Panc1 (cell line): ENCODE results near the gene RHBDD1.

Experiments used
- POLR2AphosphoS5 ChIP-seq: IDR thresholded peaks from 2 replicates; pipeline ENCODE4 v1.6.1; 2012; ENCODE audit warnings: mild to moderate bottlenecking, low read depth, low read length, moderate library complexity
- SIN3A ChIP-seq: IDR thresholded peaks from 2 replicates; pipeline ENCODE4 v1.6.1; 2012; ENCODE audit warnings: low read depth, mild to moderate bottlenecking, low read length, moderate library complexity, borderline replicate concordance; ENCODE audit not compliant: insufficient read depth
- TF ChIP-seq, protein P1 (sequence below): fragments of 450-650 bp; IDR thresholded peaks from 2 replicates; pipeline ENCODE4 v1.5.1; 2017; ENCODE audit warnings: mild to moderate bottlenecking
- TF ChIP-seq, protein P2 (sequence below), 2 experiments: IDR thresholded peaks; 2 replicates each; pipeline ENCODE4 v1.6.1; 2011 to 2012; ENCODE audit warnings: low read depth in 2 of 2, control low read depth in 1 of 2, low read length in 1 of 2, mild to moderate bottlenecking in 1 of 2, moderate library complexity in 1 of 2; ENCODE audit not compliant: insufficient read depth in 1 of 2

DNA sequence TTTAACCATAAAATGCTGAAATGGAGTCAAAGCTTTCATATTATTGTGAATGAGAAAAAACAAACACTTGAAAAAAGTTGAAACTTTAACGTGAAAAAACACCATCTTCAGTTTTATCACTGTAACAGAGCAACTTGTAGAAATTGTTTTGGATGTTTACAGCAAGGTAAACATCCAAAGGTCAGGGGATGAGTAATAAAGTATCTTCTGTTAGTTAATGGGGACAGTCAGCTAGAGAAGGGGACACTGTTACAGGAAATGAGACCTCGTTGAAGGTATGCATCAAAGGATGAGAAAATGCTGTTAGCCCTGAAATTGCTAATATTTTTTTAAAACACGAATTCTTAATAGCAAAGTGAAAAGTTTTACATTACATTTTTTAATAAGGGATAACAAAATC is 2.9 kb downstream of the RHBDD1 start:
- TF ChIP-seq POLR2AphosphoS5 = no peak
- TF ChIP-seq, protein P1, sequence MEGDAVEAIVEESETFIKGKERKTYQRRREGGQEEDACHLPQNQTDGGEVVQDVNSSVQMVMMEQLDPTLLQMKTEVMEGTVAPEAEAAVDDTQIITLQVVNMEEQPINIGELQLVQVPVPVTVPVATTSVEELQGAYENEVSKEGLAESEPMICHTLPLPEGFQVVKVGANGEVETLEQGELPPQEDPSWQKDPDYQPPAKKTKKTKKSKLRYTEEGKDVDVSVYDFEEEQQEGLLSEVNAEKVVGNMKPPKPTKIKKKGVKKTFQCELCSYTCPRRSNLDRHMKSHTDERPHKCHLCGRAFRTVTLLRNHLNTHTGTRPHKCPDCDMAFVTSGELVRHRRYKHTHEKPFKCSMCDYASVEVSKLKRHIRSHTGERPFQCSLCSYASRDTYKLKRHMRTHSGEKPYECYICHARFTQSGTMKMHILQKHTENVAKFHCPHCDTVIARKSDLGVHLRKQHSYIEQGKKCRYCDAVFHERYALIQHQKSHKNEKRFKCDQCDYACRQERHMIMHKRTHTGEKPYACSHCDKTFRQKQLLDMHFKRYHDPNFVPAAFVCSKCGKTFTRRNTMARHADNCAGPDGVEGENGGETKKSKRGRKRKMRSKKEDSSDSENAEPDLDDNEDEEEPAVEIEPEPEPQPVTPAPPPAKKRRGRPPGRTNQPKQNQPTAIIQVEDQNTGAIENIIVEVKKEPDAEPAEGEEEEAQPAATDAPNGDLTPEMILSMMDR = no peak
- TF ChIP-seq, protein P2, sequence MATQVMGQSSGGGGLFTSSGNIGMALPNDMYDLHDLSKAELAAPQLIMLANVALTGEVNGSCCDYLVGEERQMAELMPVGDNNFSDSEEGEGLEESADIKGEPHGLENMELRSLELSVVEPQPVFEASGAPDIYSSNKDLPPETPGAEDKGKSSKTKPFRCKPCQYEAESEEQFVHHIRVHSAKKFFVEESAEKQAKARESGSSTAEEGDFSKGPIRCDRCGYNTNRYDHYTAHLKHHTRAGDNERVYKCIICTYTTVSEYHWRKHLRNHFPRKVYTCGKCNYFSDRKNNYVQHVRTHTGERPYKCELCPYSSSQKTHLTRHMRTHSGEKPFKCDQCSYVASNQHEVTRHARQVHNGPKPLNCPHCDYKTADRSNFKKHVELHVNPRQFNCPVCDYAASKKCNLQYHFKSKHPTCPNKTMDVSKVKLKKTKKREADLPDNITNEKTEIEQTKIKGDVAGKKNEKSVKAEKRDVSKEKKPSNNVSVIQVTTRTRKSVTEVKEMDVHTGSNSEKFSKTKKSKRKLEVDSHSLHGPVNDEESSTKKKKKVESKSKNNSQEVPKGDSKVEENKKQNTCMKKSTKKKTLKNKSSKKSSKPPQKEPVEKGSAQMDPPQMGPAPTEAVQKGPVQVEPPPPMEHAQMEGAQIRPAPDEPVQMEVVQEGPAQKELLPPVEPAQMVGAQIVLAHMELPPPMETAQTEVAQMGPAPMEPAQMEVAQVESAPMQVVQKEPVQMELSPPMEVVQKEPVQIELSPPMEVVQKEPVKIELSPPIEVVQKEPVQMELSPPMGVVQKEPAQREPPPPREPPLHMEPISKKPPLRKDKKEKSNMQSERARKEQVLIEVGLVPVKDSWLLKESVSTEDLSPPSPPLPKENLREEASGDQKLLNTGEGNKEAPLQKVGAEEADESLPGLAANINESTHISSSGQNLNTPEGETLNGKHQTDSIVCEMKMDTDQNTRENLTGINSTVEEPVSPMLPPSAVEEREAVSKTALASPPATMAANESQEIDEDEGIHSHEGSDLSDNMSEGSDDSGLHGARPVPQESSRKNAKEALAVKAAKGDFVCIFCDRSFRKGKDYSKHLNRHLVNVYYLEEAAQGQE (IDR thresholded peaks at IDR 0.05; ENCODE audit: insufficient read depth in 1 of 2, low read depth in 2 of 2, low read length in 1 of 2) = no peak
- TF ChIP-seq SIN3A = no peak
